IMR-90 (cell line): Measurements from ENCODE around the gene OLFML1. TPM values are rescaled to one million over a fixed set of nuclear protein-coding genes. Genes with fewer than 3 reads are reported as not detected.

Experiments
- ATAC-seq: fragments of 200-7000 bp; cut with Tn5 transposase; 2 replicates; pipeline ENCODE4 v1.9.1; 2020; ENCODE audit warnings: low read depth, mild to moderate bottlenecking, moderate library complexity
- BruUV-seq: library from RNA; stranded (reverse); fragments of 400-500 nt; replicated peaks from 2 replicates; lab custom pipeline; 2021; lab: Mats Ljungman, UMichigan
- CTCF ChIA-PET: fragments of 300-600 bp; formaldehyde crosslinking; extraction: SDS; loops from one replicate; lab custom pipeline; 2021; ENCODE audit warnings: antibody characterized with exemption; lab: Yijun Ruan, JAX
- POLR2A ChIA-PET: fragments of 300-600 bp; sonication (Branson Sonifier 250); formaldehyde crosslinking; loops from one replicate; lab custom pipeline; 2022; ENCODE audit warnings: antibody characterized with exemption; ENCODE audit not compliant: unreplicated experiment; lab: Charles Lee
- DNase-seq: peaks from one replicate; pipeline ENCODE4 v3.0.0; 2013
- H2AFZ ChIP-seq: replicated peaks from 2 replicates; pipeline ENCODE3; 2013; ENCODE audit warnings: low read length, mild to moderate bottlenecking; ENCODE audit not compliant: poor library complexity
- H2AK5ac ChIP-seq: 2 replicates; pipeline ENCODE4 v1.6.1; 2013; ENCODE audit warnings: low read depth, low read length, inconsistent platforms
- H2AK9ac ChIP-seq: replicated peaks from 2 replicates; pipeline ENCODE3; 2013; ENCODE audit warnings: mild to moderate bottlenecking, low read depth, low read length, moderate library complexity; ENCODE audit not compliant: poor library complexity
- H2BK120ac ChIP-seq: 2 replicates; pipeline ENCODE4 v1.6.1; 2013; ENCODE audit warnings: low read depth, low read length, inconsistent platforms
- H2BK15ac ChIP-seq: 3 replicates; pipeline ENCODE4 v1.6.1; 2013; ENCODE audit warnings: low read depth, low read length, inconsistent platforms
- H2BK20ac ChIP-seq: 2 replicates; pipeline ENCODE4 v1.6.1; 2013; ENCODE audit warnings: low read depth, mild to moderate bottlenecking, inconsistent platforms, low read length, moderate library complexity
- H2BK5ac ChIP-seq: 2 replicates; pipeline ENCODE4 v1.6.1; 2013; ENCODE audit warnings: mild to moderate bottlenecking, low read depth, low read length, inconsistent platforms; ENCODE audit not compliant: poor library complexity, severe bottlenecking
- H3K14ac ChIP-seq: replicated peaks from 2 replicates; pipeline ENCODE4 v1.6.1; 2013; ENCODE audit warnings: low read depth, low read length, inconsistent platforms
- H3K18ac ChIP-seq: 2 replicates; pipeline ENCODE4 v1.6.1; 2013; ENCODE audit warnings: low read depth, low read length, control low read depth
- H3K23ac ChIP-seq: 2 replicates; pipeline ENCODE4 v1.6.1; 2013; ENCODE audit warnings: low read depth, low read length, inconsistent platforms
- H3K27ac ChIP-seq: 2 replicates; pipeline ENCODE4 v1.5.1; 2013; ENCODE audit warnings: mild to moderate bottlenecking, control low read depth, low read length; ENCODE audit not compliant: insufficient read depth
- H3K27me3 ChIP-seq: 2 replicates; pipeline ENCODE4 v1.6.1; 2013; ENCODE audit warnings: low read length; ENCODE audit not compliant: control insufficient read depth, insufficient read depth
- H3K36me3 ChIP-seq: 2 replicates; pipeline ENCODE4 v1.6.1; 2013; ENCODE audit warnings: low read length, mixed read lengths; ENCODE audit not compliant: control insufficient read depth, insufficient read depth
- H3K4ac ChIP-seq: 2 replicates; pipeline ENCODE4 v1.6.1; 2013; ENCODE audit warnings: low read depth, low read length, inconsistent platforms
- H3K4me1 ChIP-seq: 2 replicates; pipeline ENCODE4 v1.6.1; 2013; ENCODE audit warnings: low read length, mixed read lengths; ENCODE audit not compliant: control insufficient read depth, insufficient read depth
- H3K4me2 ChIP-seq: 2 replicates; pipeline ENCODE4 v1.6.1; 2013; ENCODE audit warnings: low read depth, mild to moderate bottlenecking, control low read depth, low read length, moderate library complexity
- H3K4me3 ChIP-seq: 2 replicates; pipeline ENCODE4 v1.5.1; 2013; ENCODE audit warnings: low read depth, mild to moderate bottlenecking, control low read depth, low read length, moderate library complexity; ENCODE audit not compliant: insufficient read depth
- H3K56ac ChIP-seq: 2 replicates; pipeline ENCODE4 v1.6.1; 2013; ENCODE audit warnings: low read length, inconsistent platforms; ENCODE audit not compliant: insufficient read depth; ENCODE audit errors: extremely low read depth
- H3K79me1 ChIP-seq, 2 experiments: 2 replicates each; pipeline ENCODE4 v1.6.1; 2013; ENCODE audit warnings: low read length in 2 of 2, inconsistent platforms in 1 of 2, low read depth in 1 of 2
- H3K9ac ChIP-seq: 2 replicates; pipeline ENCODE4 v1.6.1; 2013; ENCODE audit warnings: low read depth, low read length, control low read depth
- H3K9me1 ChIP-seq: 2 replicates; pipeline ENCODE4 v1.6.1; 2013; ENCODE audit warnings: low read length, inconsistent platforms; ENCODE audit not compliant: insufficient read depth
- H3K9me3 ChIP-seq: 2 replicates; pipeline ENCODE4 v1.6.1; 2013; ENCODE audit warnings: low read length; ENCODE audit not compliant: control insufficient read depth, insufficient read depth
- H4K20me1 ChIP-seq: 2 replicates; pipeline ENCODE4 v1.6.1; 2013; ENCODE audit warnings: low read length, inconsistent platforms; ENCODE audit not compliant: insufficient read depth
- H4K5ac ChIP-seq: 2 replicates; pipeline ENCODE4 v1.6.1; 2013; ENCODE audit warnings: mild to moderate bottlenecking, low read depth, low read length, control low read depth
- H4K8ac ChIP-seq, 2 experiments: 2 replicates each; pipeline ENCODE4 v1.6.1; 2013; ENCODE audit warnings: low read depth in 2 of 2, low read length in 2 of 2, control low read depth in 1 of 2, inconsistent platforms in 1 of 2
- H4K91ac ChIP-seq: 2 replicates; pipeline ENCODE4 v1.6.1; 2013; ENCODE audit warnings: low read depth, low read length, inconsistent platforms; ENCODE audit not compliant: insufficient read depth
- MXI1 ChIP-seq: IDR thresholded peaks from 2 replicates; pipeline ENCODE4 v1.6.1; 2012; ENCODE audit warnings: low read depth, mild to moderate bottlenecking, low read length, moderate library complexity, borderline replicate concordance
- RCOR1 ChIP-seq: IDR thresholded peaks from 2 replicates; pipeline ENCODE4 v1.6.1; 2012; ENCODE audit warnings: mild to moderate bottlenecking, low read length, improper control_type of control experiment; ENCODE audit not compliant: insufficient replicate concordance
- WGBS, 2 experiments: methylation state at CpG; one replicate each; pipeline versions ENCODE4 v1.1.5 to v1.1.7; 2013; ENCODE audit warnings: missing lambda C conversion rate in 2 of 2; ENCODE audit not compliant: insufficient read length in 1 of 2; ENCODE audit errors: extremely low coverage in 2 of 2; 5-methylcytosine and 5-hydroxymethylcytosine counted together
- dilution Hi-C: fragments of 300-500 bp; cut with HindIII; formaldehyde crosslinking; loops from one replicate; pipeline ENCODE4 v1.14.3; 2018; ENCODE audit warnings: low sequenced_read_pairs; ENCODE audit not compliant: unreplicated experiment
- in situ Hi-C: fragments of 300-500 bp; cut with MboI; formaldehyde crosslinking; loops from 3 replicates; pipeline ENCODE4 v1.14.3; 2019; ENCODE audit warnings: low sequenced_read_pairs, inconsistent platforms, mixed read lengths
- intact Hi-C: fragments of 100-400 bp; cut with micrococcal nuclease; formaldehyde crosslinking; loops from 2 replicates; pipeline ENCODE4 v1.10.0; 2022
- polyA plus RNA-seq, 3 experiments: library from polyadenylated mRNA; depleted of rRNA; stranded (reverse); fragments of >200 nt; gene quantifications; 2 replicates each; pipeline ENCODE4 v1.2.3, GENCODE V29; 2012; ENCODE audit warnings: low replicate concordance in 1 of 3
- total RNA-seq: library from RNA; depleted of rRNA; stranded (reverse); fragments of >200 nt; gene quantifications from 2 replicates; pipeline ENCODE4 v1.2.3, GENCODE V29; 2012

The OLFML1 gene
- total and polyA plus RNA-seq, 2 of the 4 experiments (the other 2 are of a cell fraction), result 0.10 to 0.18 TPM

DNA sequence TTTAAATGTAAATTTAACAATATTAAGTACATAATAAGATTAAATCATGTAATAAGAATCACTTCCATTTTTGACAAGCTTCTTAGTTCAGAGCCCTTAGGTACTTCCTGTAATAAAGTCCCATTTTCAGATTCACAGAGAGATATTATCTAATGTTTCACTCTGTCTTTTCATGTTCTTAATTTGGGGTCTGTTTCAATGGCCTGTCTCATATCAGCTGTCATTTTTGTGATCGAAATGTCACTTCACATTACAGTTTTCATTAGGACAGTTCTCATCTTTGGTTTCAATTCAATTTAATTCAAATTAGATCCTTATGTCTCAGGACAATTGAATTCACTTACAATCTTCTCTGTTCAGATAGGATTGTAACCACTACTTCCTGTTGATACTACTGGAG lies 22.6 kb upstream of the OLFML1 start:
- no peak overlapping the region for H3K18ac ChIP-seq
- no peaks in the 10 kb centered on the region for H3K9me3 ChIP-seq
- H3K79me1 ChIP-seq, result no peaks in the 10 kb centered on the region
- no peak overlapping the region for H2AFZ ChIP-seq
- H4K8ac ChIP-seq, result no peak overlapping the region
- H3K27me3 ChIP-seq, result no peaks in the 10 kb centered on the region
- H3K23ac ChIP-seq, result no peak overlapping the region
- no TSS peak for BruUV-seq
- no peak overlapping the region for H2AK5ac ChIP-seq
- no peaks in the 10 kb centered on the region for H3K36me3 ChIP-seq
- no peaks in the 10 kb centered on the region for H3K4me1 ChIP-seq
- H3K56ac ChIP-seq, result no peak overlapping the region
- DNase-seq (no peak), ATAC-seq (no peak)
- no peak overlapping the region for H2BK15ac ChIP-seq
- H4K20me1 ChIP-seq, result no peaks in the 10 kb centered on the region
- H2BK120ac ChIP-seq, result no peak overlapping the region
- TF ChIP-seq RCOR1, result no peak
- no peak for TF ChIP-seq MXI1
- no peaks in the 10 kb centered on the region for H3K9me1 ChIP-seq
- no peak overlapping the region for H3K14ac ChIP-seq
- CTCF ChIA-PET, result no interaction called here
- no peak overlapping the region for H2BK5ac ChIP-seq
- H3K4me2 ChIP-seq, result no peak overlapping the region
- in situ Hi-C loops, result no loop called here
- H2BK20ac ChIP-seq, result no peak overlapping the region
- H3K9ac ChIP-seq, result no peak overlapping the region
- POLR2A ChIA-PET, result no interaction called here
- dilution Hi-C loops, result no loop called here
- H3K4me3 ChIP-seq, result no peak overlapping the region
- WGBS, 2 experiments, result 60% methylated on average over 1 of the region's 1 CpG; no CpG with 5 or more reads in 1 of the 2 experiments
- no peak overlapping the region for H2AK9ac ChIP-seq
- no peak overlapping the region for H3K4ac ChIP-seq
- no peak overlapping the region for H3K27ac ChIP-seq
- intact Hi-C loops, result no loop called here
- H4K91ac ChIP-seq, result no peak overlapping the region
- H4K5ac ChIP-seq, result no peak overlapping the region
